Posterior cingulate gyrus (tissue), 11 donors: ENCODE data around the gene SCN3A.

Experiments used
- DNase-seq, 10 donors: peaks; one replicate each; pipeline versions ENCODE4 v3.0.0 to v3.0.0-alpha.2; 2020 to 2021; ENCODE audit warnings: mixed read lengths in 3 of 10
- intact Hi-C: fragments of 100-400 bp; cut with DNase I; formaldehyde crosslinking; loops from one replicate; pipeline ENCODE4 v1.15.1; 2023

SCN3A gene

GRCh38 chr2:165115258-165115657, 88.6 kb downstream of the SCN3A start:
- intact Hi-C loops: no loop called here
- DNase-seq: no peak

GRCh38 chr2:165114346-165114939, 89.4 kb downstream of the SCN3A start:
- intact Hi-C loops: no loop called here
- no peak for DNase-seq

- DNase-seq: no peak
- intact Hi-C loops: no loop called here
Observed at GRCh38 chr2:165113414-165113813, 90.4 kb downstream of the SCN3A start.

GRCh38 chr2:165112789-165113188, 91.1 kb downstream of the SCN3A start:
- intact Hi-C loops: no loop called here
- no peak for DNase-seq

- intact Hi-C loops: no loop called here
- no peak for DNase-seq
Observed at GRCh38 chr2:165112133-165112573, 91.7 kb downstream of the SCN3A start.

- intact Hi-C loops: no loop called here
- DNase-seq: no peak
Observed at GRCh38 chr2:165110394-165110793, 93.5 kb downstream of the SCN3A start.

GRCh38 chr2:165109915-165110314, 93.9 kb downstream of the SCN3A start:
- intact Hi-C loops: no loop called here
- no peak for DNase-seq

GRCh38 chr2:165105926-165106325, 97.9 kb downstream of the SCN3A start:
- DNase-seq: no peak
- intact Hi-C loops: no loop called here

GRCh38 chr2:165087933-165088901, 115.6 kb downstream of the SCN3A start:
- intact Hi-C loops: no loop called here
- no peak for DNase-seq

- DNase-seq: no peak
- intact Hi-C loops: no loop called here
Observed at GRCh38 chr2:165086337-165086736, 117.5 kb downstream of the SCN3A start.

- intact Hi-C loops: no loop called here
- DNase-seq: no peak
Observed at GRCh38 chr2:165083326-165083725, 120.5 kb downstream of the SCN3A start.

GRCh38 chr2:165082479-165082878, 121.4 kb downstream of the SCN3A start:
- no peak for DNase-seq
- intact Hi-C loops: no loop called here

- intact Hi-C loops: no loop called here
- DNase-seq: no peak
Observed at GRCh38 chr2:165081276-165081675, 122.6 kb downstream of the SCN3A start.

GRCh38 chr2:165079432-165079831, 124.4 kb downstream of the SCN3A start:
- intact Hi-C loops: no loop called here
- DNase-seq: no peak

GRCh38 chr2:165078913-165079312, 124.9 kb downstream of the SCN3A start:
- intact Hi-C loops: no loop called here
- DNase-seq: no peak

GRCh38 chr2:165074884-165075283, 129.0 kb downstream of the SCN3A start:
- DNase-seq: no peak
- intact Hi-C loops: no loop called here

- DNase-seq: peak in 1 of 10 donors; percentile 69
- intact Hi-C loops: no loop called here
Observed at GRCh38 chr2:165074323-165074722, 129.5 kb downstream of the SCN3A start.

- DNase-seq: peak in 4 of 10 donors; percentile 9 to 83 (median 38)
- intact Hi-C loops: no loop called here
Observed at GRCh38 chr2:165070076-165070475, 133.8 kb downstream of the SCN3A start.

GRCh38 chr2:165069151-165069550, 134.7 kb downstream of the SCN3A start:
- intact Hi-C loops: no loop called here
- no peak for DNase-seq

GRCh38 chr2:165068487-165068757, 135.4 kb downstream of the SCN3A start:
- intact Hi-C loops: no loop called here
- no peak for DNase-seq

GRCh38 chr2:165067643-165068486, 136.0 kb downstream of the SCN3A start:
- DNase-seq: peak; percentile 67 to 97 (median 83)
- intact Hi-C loops: no loop called here
